ENCODE measurements around the gene PABPC1L. TPM values are rescaled to one million over a fixed set of nuclear protein-coding genes. Genes with fewer than 3 reads are reported as not detected.

The PABPC1L gene
- total RNA-seq, 2 donors from 2014 or later = 129 to 142 TPM

GRCh38 chr20:44943828-44944227 lies 34.0 kb downstream of the PABPC1L start:
- H3K9me3 Mint-ChIP-seq = no peaks in the 10 kb centered on the region
- TF ChIP-seq CTCF (conservative IDR thresholded peaks at IDR 0.05) = no peak
- Histone ChIP-seq H3K4me1 (ENCODE audit: control insufficient read depth, insufficient read depth, low read length) (no peaks in the 10 kb centered on the region), H3K27me3 (ENCODE audit: control insufficient read depth, insufficient read depth, low read length, poor library complexity, severe bottlenecking) (no peaks in the 10 kb centered on the region), H3K36me3 (ENCODE audit: control insufficient read depth, insufficient read depth, low read length) (peaks cover 95% of the 10 kb centered on the region), H3K9ac (ENCODE audit: extremely low read depth, low read length, poor library complexity, severe bottlenecking) (no peak overlapping the region), H3K27ac (ENCODE audit: low read depth, low read length) (no peak overlapping the region), H3K4me3 (ENCODE audit: low read length) (no peak overlapping the region), H3K9me3 (ENCODE audit: control insufficient read depth, low read length) (no peaks in the 10 kb centered on the region)
- H3K27ac Mint-ChIP-seq = no peak overlapping the region
- H3K4me3 Mint-ChIP-seq = no peak overlapping the region
- no peaks in the 10 kb centered on the region for H3K27me3 Mint-ChIP-seq (ENCODE audit: insufficient read depth)
- DNase-seq = no peak
- peaks cover 73% of the 10 kb centered on the region for H3K36me3 Mint-ChIP-seq (ENCODE audit: low read depth)
- no peaks in the 10 kb centered on the region for H3K4me1 Mint-ChIP-seq
- 90 to 94% methylated on average over 2 to 3 of the region's 4 CpGs for WGBS, 2 experiments (ENCODE audit: insufficient coverage in 1 of 2, insufficient read length in 1 of 2)

- 88 to 93% methylated on average over 6 of the region's 6 CpGs for WGBS, 2 experiments (ENCODE audit: insufficient coverage in 1 of 2, insufficient read length in 1 of 2)
- Mint-ChIP-seq H3K27me3 (ENCODE audit: insufficient read depth) (no peaks in the 10 kb centered on the region), H3K9me3 (no peaks in the 10 kb centered on the region), H3K27ac (no peak overlapping the region), H3K36me3 (ENCODE audit: low read depth) (peaks cover 77% of the 10 kb centered on the region), H3K4me3 (no peak overlapping the region), H3K4me1 (no peaks in the 10 kb centered on the region)
- H3K27ac ChIP-seq (ENCODE audit: low read depth, low read length) = no peak overlapping the region
- no peak for TF ChIP-seq CTCF (conservative IDR thresholded peaks at IDR 0.05)
- H3K9ac ChIP-seq (ENCODE audit: extremely low read depth, low read length, poor library complexity, severe bottlenecking) = no peak overlapping the region
- DNase-seq = no peak
- H3K27me3 ChIP-seq (ENCODE audit: control insufficient read depth, insufficient read depth, low read length, poor library complexity, severe bottlenecking) = no peaks in the 10 kb centered on the region
- no peaks in the 10 kb centered on the region for H3K4me1 ChIP-seq (ENCODE audit: control insufficient read depth, insufficient read depth, low read length)
- H3K4me3 ChIP-seq (ENCODE audit: low read length) = no peak overlapping the region
- H3K9me3 ChIP-seq (ENCODE audit: control insufficient read depth, low read length) = no peaks in the 10 kb centered on the region
- peaks cover 97% of the 10 kb centered on the region for H3K36me3 ChIP-seq (ENCODE audit: control insufficient read depth, insufficient read depth, low read length)
These were observed 35.4 kb downstream of the PABPC1L start for GRCh38 chr20:44945261-44945660.

GRCh38 chr20:44946271-44946852 lies 36.5 kb downstream of the PABPC1L start:
- H3K9me3 ChIP-seq (ENCODE audit: control insufficient read depth, low read length) = no peaks in the 10 kb centered on the region
- H3K4me1 ChIP-seq (ENCODE audit: control insufficient read depth, insufficient read depth, low read length) = no peaks in the 10 kb centered on the region
- H3K4me3 ChIP-seq (ENCODE audit: low read length) = no peak overlapping the region
- peaks cover 97% of the 10 kb centered on the region for H3K36me3 ChIP-seq (ENCODE audit: control insufficient read depth, insufficient read depth, low read length)
- Mint-ChIP-seq H3K27me3 (ENCODE audit: insufficient read depth) (no peaks in the 10 kb centered on the region), H3K36me3 (ENCODE audit: low read depth) (peaks cover 81% of the 10 kb centered on the region), H3K9me3 (no peaks in the 10 kb centered on the region), H3K4me1 (no peaks in the 10 kb centered on the region), H3K4me3 (no peak overlapping the region), H3K27ac (no peak overlapping the region)
- DNase-seq = no peak
- no peak for TF ChIP-seq CTCF (conservative IDR thresholded peaks at IDR 0.05)
- 76 to 95% methylated on average over 2 of the region's 2 CpGs for WGBS, 2 experiments (ENCODE audit: insufficient coverage in 1 of 2, insufficient read length in 1 of 2)
- H3K27ac ChIP-seq (ENCODE audit: low read depth, low read length) = no peak overlapping the region
- no peak overlapping the region for H3K9ac ChIP-seq (ENCODE audit: extremely low read depth, low read length, poor library complexity, severe bottlenecking)
- no peaks in the 10 kb centered on the region for H3K27me3 ChIP-seq (ENCODE audit: control insufficient read depth, insufficient read depth, low read length, poor library complexity, severe bottlenecking)
